ENCODE results near the gene DIAPH3.

The DIAPH3 gene

GRCh38 chr13:59970847-59971246, 192.9 kb downstream of the DIAPH3 start:
- Histone ChIP-seq H3K4me1 (ENCODE audit: control insufficient read depth, insufficient read depth, low read length) (no peaks in the 10 kb centered on the region), H3K27ac (ENCODE audit: low read length) (no peak overlapping the region), H3K36me3 (ENCODE audit: control insufficient read depth, insufficient read depth, low read length) (no peaks in the 10 kb centered on the region), H3K4me3 (ENCODE audit: low read length) (no peak overlapping the region), H3K9me3 (ENCODE audit: control insufficient read depth, insufficient read depth, low read length) (no peaks in the 10 kb centered on the region), H3K27me3 (ENCODE audit: control insufficient read depth, insufficient read depth, low read length) (no peaks in the 10 kb centered on the region)
- WGBS (ENCODE audit: insufficient coverage, insufficient read length), result no CpG with 5 or more reads among the region's 3 CpGs
- DNase-seq (ENCODE audit: low read depth, low spot score), result no peak

GRCh38 chr13:59963827-59964226, 199.9 kb downstream of the DIAPH3 start:
- DNase-seq (ENCODE audit: low read depth, low spot score), result no peak
- Histone ChIP-seq H3K27me3 (ENCODE audit: control insufficient read depth, insufficient read depth, low read length) (no peaks in the 10 kb centered on the region), H3K4me3 (ENCODE audit: low read length) (no peak overlapping the region), H3K4me1 (ENCODE audit: control insufficient read depth, insufficient read depth, low read length) (no peaks in the 10 kb centered on the region), H3K27ac (ENCODE audit: low read length) (no peak overlapping the region), H3K9me3 (ENCODE audit: control insufficient read depth, insufficient read depth, low read length) (no peaks in the 10 kb centered on the region), H3K36me3 (ENCODE audit: control insufficient read depth, insufficient read depth, low read length) (no peaks in the 10 kb centered on the region)
- WGBS (ENCODE audit: insufficient coverage, insufficient read length), result no CpG with 5 or more reads among the region's 2 CpGs

GRCh38 chr13:59963383-59963782, 200.3 kb downstream of the DIAPH3 start:
- Histone ChIP-seq H3K27ac (ENCODE audit: low read length) (no peak overlapping the region), H3K27me3 (ENCODE audit: control insufficient read depth, insufficient read depth, low read length) (no peaks in the 10 kb centered on the region), H3K4me1 (ENCODE audit: control insufficient read depth, insufficient read depth, low read length) (no peaks in the 10 kb centered on the region), H3K9me3 (ENCODE audit: control insufficient read depth, insufficient read depth, low read length) (no peaks in the 10 kb centered on the region), H3K36me3 (ENCODE audit: control insufficient read depth, insufficient read depth, low read length) (no peaks in the 10 kb centered on the region), H3K4me3 (ENCODE audit: low read length) (no peak overlapping the region)
- DNase-seq (ENCODE audit: low read depth, low spot score), result no peak

- H3K27me3 ChIP-seq (ENCODE audit: control insufficient read depth, insufficient read depth, low read length), result no peaks in the 10 kb centered on the region
- no CpG with 5 or more reads among the region's 4 CpGs for WGBS (ENCODE audit: insufficient coverage, insufficient read length)
- no peak overlapping the region for H3K27ac ChIP-seq (ENCODE audit: low read length)
- no peak for DNase-seq (ENCODE audit: low read depth, low spot score)
- no peaks in the 10 kb centered on the region for H3K9me3 ChIP-seq (ENCODE audit: control insufficient read depth, insufficient read depth, low read length)
- no peaks in the 10 kb centered on the region for H3K4me1 ChIP-seq (ENCODE audit: control insufficient read depth, insufficient read depth, low read length)
- H3K4me3 ChIP-seq (ENCODE audit: low read length), result no peak overlapping the region
- H3K36me3 ChIP-seq (ENCODE audit: control insufficient read depth, insufficient read depth, low read length), result no peaks in the 10 kb centered on the region
Observed at GRCh38 chr13:59962343-59962742, 201.4 kb downstream of the DIAPH3 start.

- no peak for DNase-seq (ENCODE audit: low read depth, low spot score)
Observed at GRCh38 chr13:59960683-59961082, 203.0 kb downstream of the DIAPH3 start.

GRCh38 chr13:59957438-59957837, 206.3 kb downstream of the DIAPH3 start:
- DNase-seq (ENCODE audit: low read depth, low spot score), result no peak
- Histone ChIP-seq H3K27ac (ENCODE audit: low read length) (no peak overlapping the region), H3K27me3 (ENCODE audit: control insufficient read depth, insufficient read depth, low read length) (no peaks in the 10 kb centered on the region), H3K4me3 (ENCODE audit: low read length) (no peak overlapping the region), H3K9me3 (ENCODE audit: control insufficient read depth, insufficient read depth, low read length) (no peaks in the 10 kb centered on the region), H3K36me3 (ENCODE audit: control insufficient read depth, insufficient read depth, low read length) (no peaks in the 10 kb centered on the region), H3K4me1 (ENCODE audit: control insufficient read depth, insufficient read depth, low read length) (no peaks in the 10 kb centered on the region)
- no CpG with 5 or more reads among the region's 2 CpGs for WGBS (ENCODE audit: insufficient coverage, insufficient read length)

More at GRCh38 chr13:59960683-59961082, 203.0 kb downstream of the DIAPH3 start:
- H3K27me3 ChIP-seq (ENCODE audit: control insufficient read depth, insufficient read depth, low read length), result no peaks in the 10 kb centered on the region
- no peaks in the 10 kb centered on the region for H3K9me3 ChIP-seq (ENCODE audit: control insufficient read depth, insufficient read depth, low read length)
- no CpG with 5 or more reads among the region's 2 CpGs for WGBS (ENCODE audit: insufficient coverage, insufficient read length)
- H3K4me3 ChIP-seq (ENCODE audit: low read length), result no peak overlapping the region
- H3K36me3 ChIP-seq (ENCODE audit: control insufficient read depth, insufficient read depth, low read length), result no peaks in the 10 kb centered on the region
- H3K4me1 ChIP-seq (ENCODE audit: control insufficient read depth, insufficient read depth, low read length), result no peaks in the 10 kb centered on the region
- H3K27ac ChIP-seq (ENCODE audit: low read length), result no peak overlapping the region

- Histone ChIP-seq H3K27ac (ENCODE audit: low read length) (no peak overlapping the region), H3K36me3 (ENCODE audit: control insufficient read depth, insufficient read depth, low read length) (no peaks in the 10 kb centered on the region), H3K4me1 (ENCODE audit: control insufficient read depth, insufficient read depth, low read length) (no peaks in the 10 kb centered on the region), H3K9me3 (ENCODE audit: control insufficient read depth, insufficient read depth, low read length) (no peaks in the 10 kb centered on the region), H3K27me3 (ENCODE audit: control insufficient read depth, insufficient read depth, low read length) (no peaks in the 10 kb centered on the region), H3K4me3 (ENCODE audit: low read length) (no peak overlapping the region)
- no peak for DNase-seq (ENCODE audit: low read depth, low spot score)
Observed at GRCh38 chr13:59954601-59955000, 209.1 kb downstream of the DIAPH3 start.

- Histone ChIP-seq H3K9me3 (ENCODE audit: control insufficient read depth, insufficient read depth, low read length) (no peaks in the 10 kb centered on the region), H3K36me3 (ENCODE audit: control insufficient read depth, insufficient read depth, low read length) (no peaks in the 10 kb centered on the region), H3K4me1 (ENCODE audit: control insufficient read depth, insufficient read depth, low read length) (no peaks in the 10 kb centered on the region), H3K4me3 (ENCODE audit: low read length) (no peak overlapping the region), H3K27me3 (ENCODE audit: control insufficient read depth, insufficient read depth, low read length) (no peaks in the 10 kb centered on the region), H3K27ac (ENCODE audit: low read length) (no peak overlapping the region)
- no peak for DNase-seq (ENCODE audit: low read depth, low spot score)
- whole genome bisulfite sequencing (ENCODE audit: insufficient coverage, insufficient read length), result no CpG with 5 or more reads among the region's 2 CpGs
Observed at GRCh38 chr13:59951011-59951410, 212.7 kb downstream of the DIAPH3 start.

- WGBS (ENCODE audit: insufficient coverage, insufficient read length), result no CpG with 5 or more reads among the region's 2 CpGs
- Histone ChIP-seq H3K36me3 (ENCODE audit: control insufficient read depth, insufficient read depth, low read length) (no peaks in the 10 kb centered on the region), H3K27ac (ENCODE audit: low read length) (no peak overlapping the region), H3K4me1 (ENCODE audit: control insufficient read depth, insufficient read depth, low read length) (no peaks in the 10 kb centered on the region), H3K4me3 (ENCODE audit: low read length) (no peak overlapping the region), H3K9me3 (ENCODE audit: control insufficient read depth, insufficient read depth, low read length) (no peaks in the 10 kb centered on the region), H3K27me3 (ENCODE audit: control insufficient read depth, insufficient read depth, low read length) (no peaks in the 10 kb centered on the region)
- no peak for DNase-seq (ENCODE audit: low read depth, low spot score)
Observed at GRCh38 chr13:59950266-59950665, 213.5 kb downstream of the DIAPH3 start.

- no peak for DNase-seq (ENCODE audit: low read depth, low spot score)
- Histone ChIP-seq H3K4me3 (ENCODE audit: low read length) (no peak overlapping the region), H3K27me3 (ENCODE audit: control insufficient read depth, insufficient read depth, low read length) (no peaks in the 10 kb centered on the region), H3K4me1 (ENCODE audit: control insufficient read depth, insufficient read depth, low read length) (peaks cover 2% of the 10 kb centered on the region; the same call in 1 of the 2 replicates), H3K9me3 (ENCODE audit: control insufficient read depth, insufficient read depth, low read length) (no peaks in the 10 kb centered on the region; the same call in 1 of the 2 replicates), H3K36me3 (ENCODE audit: control insufficient read depth, insufficient read depth, low read length) (no peaks in the 10 kb centered on the region), H3K27ac (ENCODE audit: low read length) (no peak overlapping the region)
Observed at GRCh38 chr13:59948686-59949085, 215.0 kb downstream of the DIAPH3 start.

GRCh38 chr13:59946944-59947343, 216.8 kb downstream of the DIAPH3 start:
- WGBS (ENCODE audit: insufficient coverage, insufficient read length), result no CpG with 5 or more reads among the region's 4 CpGs
- Histone ChIP-seq H3K27ac (ENCODE audit: low read length) (no peak overlapping the region), H3K27me3 (ENCODE audit: control insufficient read depth, insufficient read depth, low read length) (no peaks in the 10 kb centered on the region), H3K9me3 (ENCODE audit: control insufficient read depth, insufficient read depth, low read length) (no peaks in the 10 kb centered on the region; the same call in 1 of the 2 replicates), H3K4me3 (ENCODE audit: low read length) (no peak overlapping the region), H3K36me3 (ENCODE audit: control insufficient read depth, insufficient read depth, low read length) (no peaks in the 10 kb centered on the region), H3K4me1 (ENCODE audit: control insufficient read depth, insufficient read depth, low read length) (peaks cover 2% of the 10 kb centered on the region; the same call in 1 of the 2 replicates)
- no peak for DNase-seq (ENCODE audit: low read depth, low spot score)
